Measurements from ENCODE around the gene CNKSR3.

- TF ChIP-seq CTCF (IDR thresholded peaks at IDR 0.05), result no peak
- TF ChIP-seq EZH2 (IDR thresholded peaks at IDR 0.05), result no peak
These were observed 127.7 kb downstream of the CNKSR3 start for GRCh38 chr6:154382740-154383139.
